ENCODE data around the gene SRSF9.
"Not testable (repeated sequence)": the region's sequence is repeated elsewhere in the genome, so short reads cannot be mapped to it uniquely, and the experiment has no call there.

The SRSF9 gene

GRCh38 chr12:120481022-120481767, 11.6 kb upstream of the SRSF9 start:
- DNase-seq, result no peak

- DNase-seq, result no peak
Observed at GRCh38 chr12:120480211-120480610, 10.7 kb upstream of the SRSF9 start.

GRCh38 chr12:120479458-120479857, 9.9 kb upstream of the SRSF9 start:
- no peak for DNase-seq

GRCh38 chr12:120475643-120476042, 6.1 kb upstream of the SRSF9 start:
- no peak for DNase-seq

- no peak for DNase-seq
Observed at GRCh38 chr12:120474616-120474960, 5.0 kb upstream of the SRSF9 start.

GRCh38 chr12:120473807-120474615, 4.5 kb upstream of the SRSF9 start:
- DNase-seq, result no peak

- no peak for DNase-seq
Observed at GRCh38 chr12:120472521-120472920, 3.0 kb upstream of the SRSF9 start.

GRCh38 chr12:120470150-120470784, 719 bp upstream of the SRSF9 start:
- DNase-seq, result no peak

GRCh38 chr12:120468821-120469449, 613 bp downstream of the SRSF9 start:
- peak; percentile 51 for DNase-seq

GRCh38 chr12:120468325-120468820, 1.2 kb downstream of the SRSF9 start:
- DNase-seq, result peak; percentile 51

GRCh38 chr12:120467439-120467838, 2.1 kb downstream of the SRSF9 start:
- no peak for DNase-seq

- DNase-seq, result peak; percentile 46
Observed at GRCh38 chr12:120466560-120467315, 2.8 kb downstream of the SRSF9 start.

- no peak for DNase-seq
Observed at GRCh38 chr12:120465756-120466155, 3.8 kb downstream of the SRSF9 start.

GRCh38 chr12:120463712-120464111, 5.8 kb downstream of the SRSF9 start:
- no peak for DNase-seq

- no peak for DNase-seq
Observed at GRCh38 chr12:120462099-120462640, 7.4 kb downstream of the SRSF9 start.

GRCh38 chr12:120460157-120460556, 9.4 kb downstream of the SRSF9 start:
- DNase-seq, result no peak

- DNase-seq, result no peak
Observed at GRCh38 chr12:120457133-120457532, 12.4 kb downstream of the SRSF9 start.

GRCh38 chr12:120455302-120455701, 14.2 kb downstream of the SRSF9 start:
- no peak for DNase-seq

- DNase-seq, result peak; percentile 57
Observed at GRCh38 chr12:120453977-120454376, 15.6 kb downstream of the SRSF9 start.

- no peak for DNase-seq
Observed at GRCh38 chr12:120453060-120453750, 16.3 kb downstream of the SRSF9 start.

GRCh38 chr12:120452524-120452923, 17.0 kb downstream of the SRSF9 start:
- DNase-seq, result not testable (repeated sequence)
